ENCODE results near the gene ATXN10.
"Not testable (repeated sequence)": the region's sequence is repeated elsewhere in the genome, so short reads cannot be mapped to it uniquely, and the experiment has no call there.

- TF ChIP-seq CTCF, POLR2A (IDR thresholded peaks at IDR 0.05): not testable (repeated sequence)
These were observed 42.8 kb downstream of the ATXN10 start for GRCh38 chr22:45714390-45714789.

Measured in lower leg skin (tissue), 3 donors.